Coronary artery (tissue), 2 donors: ENCODE measurements around the gene USPL1.

Experiments
- DNase-seq: peaks from one replicate; pipeline ENCODE4 v3.0.0-alpha.2; 2017; ENCODE audit warnings: low spot score
- H3K27ac ChIP-seq, 2 donors: fragments of 200-600 bp; sonication (generic); one replicate each; pipeline ENCODE4 v1.5.1; 2016 to 2019
- H3K4me3 ChIP-seq: fragments of 200-600 bp; sonication (generic); 2 replicates; pipeline ENCODE4 v1.5.1; 2016; ENCODE audit warnings: mild to moderate bottlenecking, moderate library complexity
- TF ChIP-seq, protein P1 (sequence below): fragments of 200-600 bp; sonication (generic); IDR thresholded peaks from one replicate; pipeline ENCODE4 v1.5.1; 2019; ENCODE audit warnings: antibody characterized with exemption

USPL1 gene

DNA sequence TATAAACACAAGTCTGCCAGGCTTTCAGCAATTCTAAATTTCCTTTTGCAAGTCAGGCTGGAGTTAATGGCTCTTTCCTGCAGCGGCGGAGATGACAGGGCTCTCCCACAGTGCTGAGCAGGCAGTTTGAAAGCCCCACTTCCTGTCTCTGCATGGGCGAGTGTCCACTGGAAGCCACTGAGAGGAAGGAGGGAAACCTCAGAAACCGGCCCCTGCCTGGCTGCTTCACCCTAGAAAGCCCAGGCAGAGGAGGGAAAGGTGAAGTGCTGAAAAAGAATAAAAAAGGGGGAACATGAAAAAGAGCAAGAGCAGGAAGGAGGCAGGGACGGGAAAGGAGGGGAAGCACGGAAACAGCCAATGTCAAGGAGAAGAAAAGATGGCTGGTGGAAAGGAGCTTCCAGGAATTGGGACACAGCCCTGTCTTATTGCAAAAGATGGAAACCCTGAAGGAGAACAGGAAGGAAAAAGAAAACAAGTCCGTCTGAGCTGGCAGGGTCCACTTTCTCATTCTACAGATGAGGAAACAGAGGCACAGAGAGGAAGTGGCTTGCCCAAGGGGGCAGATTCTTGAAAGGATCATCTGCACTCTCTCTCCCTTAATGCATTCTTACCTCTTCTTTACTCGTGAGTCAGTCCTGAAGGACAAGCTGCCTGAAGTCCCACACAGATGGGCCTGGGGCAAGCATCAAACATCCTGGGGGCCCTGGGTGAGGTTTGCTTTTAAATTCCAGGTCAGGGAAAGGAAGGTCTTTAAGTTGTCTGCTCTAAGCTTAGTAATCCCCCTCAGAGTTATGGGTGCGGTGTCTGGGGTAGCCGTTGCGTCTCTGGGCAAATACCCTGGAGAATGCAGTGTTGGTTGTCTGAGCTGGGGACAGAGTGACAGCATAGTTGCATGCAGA, 78.8 kb downstream of the USPL1 start:
- Histone ChIP-seq H3K27ac (peak overlapping the region in 1 of 2 donors; percentile 16), H3K4me3 (no peak overlapping the region)
- DNase-seq, result peak; percentile 72
- TF ChIP-seq, protein P1, sequence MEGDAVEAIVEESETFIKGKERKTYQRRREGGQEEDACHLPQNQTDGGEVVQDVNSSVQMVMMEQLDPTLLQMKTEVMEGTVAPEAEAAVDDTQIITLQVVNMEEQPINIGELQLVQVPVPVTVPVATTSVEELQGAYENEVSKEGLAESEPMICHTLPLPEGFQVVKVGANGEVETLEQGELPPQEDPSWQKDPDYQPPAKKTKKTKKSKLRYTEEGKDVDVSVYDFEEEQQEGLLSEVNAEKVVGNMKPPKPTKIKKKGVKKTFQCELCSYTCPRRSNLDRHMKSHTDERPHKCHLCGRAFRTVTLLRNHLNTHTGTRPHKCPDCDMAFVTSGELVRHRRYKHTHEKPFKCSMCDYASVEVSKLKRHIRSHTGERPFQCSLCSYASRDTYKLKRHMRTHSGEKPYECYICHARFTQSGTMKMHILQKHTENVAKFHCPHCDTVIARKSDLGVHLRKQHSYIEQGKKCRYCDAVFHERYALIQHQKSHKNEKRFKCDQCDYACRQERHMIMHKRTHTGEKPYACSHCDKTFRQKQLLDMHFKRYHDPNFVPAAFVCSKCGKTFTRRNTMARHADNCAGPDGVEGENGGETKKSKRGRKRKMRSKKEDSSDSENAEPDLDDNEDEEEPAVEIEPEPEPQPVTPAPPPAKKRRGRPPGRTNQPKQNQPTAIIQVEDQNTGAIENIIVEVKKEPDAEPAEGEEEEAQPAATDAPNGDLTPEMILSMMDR, result no peak

DNA sequence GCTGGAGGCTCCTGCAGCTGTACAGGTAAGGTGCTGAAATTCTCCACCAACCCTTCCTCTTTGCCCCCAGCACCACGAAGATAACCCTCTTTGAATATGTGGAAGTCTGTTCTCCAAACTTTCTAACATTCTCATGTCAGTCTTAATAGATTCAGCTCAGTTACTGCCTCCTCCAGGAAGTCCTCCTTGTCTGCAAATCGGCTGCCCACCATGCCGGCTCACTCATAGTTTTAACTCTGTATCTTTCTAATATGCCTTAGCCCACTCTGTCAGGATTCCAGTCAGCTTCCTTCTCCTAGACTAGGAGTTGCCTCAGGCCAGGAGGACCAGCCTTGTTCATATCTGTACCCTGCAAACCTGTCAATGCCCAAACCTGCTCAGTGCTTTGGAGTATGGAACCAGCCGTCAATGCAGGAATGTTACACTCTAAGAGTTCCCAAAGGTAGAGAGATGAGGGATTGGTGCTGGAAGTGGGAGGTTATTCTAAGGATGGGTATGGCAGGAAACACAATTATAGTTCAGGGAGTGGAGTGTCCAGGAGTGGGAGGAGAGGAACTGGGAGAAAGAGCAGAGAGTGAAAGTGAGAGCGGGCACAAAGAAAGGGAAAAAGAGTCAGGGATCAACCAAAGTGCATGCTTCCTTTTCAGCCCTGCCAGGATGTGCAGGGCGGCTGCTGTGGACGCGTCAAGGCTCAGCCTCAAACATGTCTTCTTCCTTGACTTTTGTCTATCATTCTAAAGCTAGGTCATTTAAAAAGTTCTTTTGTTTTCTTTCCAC, 79.6 kb downstream of the USPL1 start:
- peak; percentile 56 for DNase-seq
- Histone ChIP-seq H3K27ac (peak overlapping the region in 1 of 2 donors; percentile 3), H3K4me3 (no peak overlapping the region)
- TF ChIP-seq, protein P1, result no peak

GRCh38 chr13:30697996-30698401, 80.3 kb downstream of the USPL1 start:
- TF ChIP-seq, protein P1, result no peak
- peak overlapping the region in 1 of 2 donors; percentile 3 for H3K27ac ChIP-seq
- DNase-seq, result peak; percentile 49
- H3K4me3 ChIP-seq, result no peak overlapping the region

DNA sequence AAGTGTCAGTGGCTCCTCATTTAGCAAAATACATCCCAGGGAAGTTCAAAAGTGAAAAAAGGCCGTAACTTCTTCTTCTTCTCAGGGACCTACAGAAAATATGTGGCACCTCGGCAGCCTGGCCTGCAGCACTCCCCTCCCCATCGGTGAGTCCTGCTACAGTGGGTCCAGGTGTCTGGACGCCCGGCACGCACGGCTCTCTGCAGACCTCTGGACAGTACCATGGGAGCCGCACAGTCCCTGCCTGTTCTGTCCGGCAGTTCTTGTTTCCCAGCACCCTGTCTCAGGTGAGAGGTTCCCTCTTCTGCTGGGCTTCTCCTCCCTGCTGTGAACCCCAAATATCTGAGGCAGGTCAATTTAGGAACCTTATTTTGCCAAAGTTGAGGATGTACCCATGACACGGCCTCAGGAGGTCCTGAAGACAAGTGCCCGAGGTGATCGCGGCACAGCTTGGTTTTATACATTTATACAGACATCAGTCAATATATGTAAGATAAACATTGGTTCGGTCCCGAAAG, 80.8 kb downstream of the USPL1 start:
- peak; percentile 52 for DNase-seq
- TF ChIP-seq, protein P1, result no peak
- no peak overlapping the region for H3K27ac ChIP-seq
- H3K4me3 ChIP-seq, result no peak overlapping the region

- H3K27ac ChIP-seq, result no peak overlapping the region
- TF ChIP-seq, protein P1, result no peak
- no peak overlapping the region for H3K4me3 ChIP-seq
- DNase-seq, result peak; percentile 11
Measured at GRCh38 chr13:30700364-30700763, 82.6 kb downstream of the USPL1 start.

GRCh38 chr13:30702006-30702405, 84.3 kb downstream of the USPL1 start:
- TF ChIP-seq, protein P1, result no peak
- Histone ChIP-seq H3K27ac (no peak overlapping the region), H3K4me3 (no peak overlapping the region)
- DNase-seq, result peak; percentile 21
